Skeletal muscle satellite cell (primary cell): Measurements from ENCODE around the gene LPP.

Experiments used
- H3K27me3 ChIP-seq: 2 replicates; pipeline ENCODE4 v1.7.0; 2013; ENCODE audit warnings: low read length; ENCODE audit not compliant: control insufficient read depth, insufficient read depth
- H3K36me3 ChIP-seq: 2 replicates; pipeline ENCODE4 v1.7.0; 2013; ENCODE audit warnings: mild to moderate bottlenecking, control low read depth, low read length; ENCODE audit not compliant: insufficient read depth
- H3K4me1 ChIP-seq: 2 replicates; pipeline ENCODE4 v1.7.0; 2013; ENCODE audit warnings: low read length; ENCODE audit not compliant: control insufficient read depth, insufficient read depth
- H3K4me2 ChIP-seq: 2 replicates; pipeline ENCODE4 v1.7.0; 2013; ENCODE audit warnings: mild to moderate bottlenecking, low read length
- H3K4me3 ChIP-seq: 2 replicates; pipeline ENCODE4 v1.7.0; 2013; ENCODE audit warnings: low read length
- H3K9ac ChIP-seq: 2 replicates; pipeline ENCODE4 v1.7.0; 2013; ENCODE audit warnings: mild to moderate bottlenecking, low read depth, low read length, moderate library complexity
- H3K9me3 ChIP-seq: replicated peaks from 2 replicates; pipeline ENCODE4 v1.7.0; 2013; ENCODE audit warnings: mild to moderate bottlenecking, control low read depth, low read length

The LPP gene

GRCh38 chr3:188298585-188298984 lies 144.6 kb downstream of the LPP start:
- no peaks in the 10 kb centered on the region for H3K9me3 ChIP-seq
- peaks cover 54% of the 10 kb centered on the region for H3K4me1 ChIP-seq
- no peak overlapping the region for H3K4me3 ChIP-seq
- H3K4me2 ChIP-seq: peak overlapping the region; percentile 18
- H3K36me3 ChIP-seq: no peaks in the 10 kb centered on the region
- no peak overlapping the region for H3K9ac ChIP-seq
- no peaks in the 10 kb centered on the region for H3K27me3 ChIP-seq

GRCh38 chr3:188299068-188299467 lies 145.1 kb downstream of the LPP start:
- no peaks in the 10 kb centered on the region for H3K27me3 ChIP-seq
- peaks cover 49% of the 10 kb centered on the region for H3K4me1 ChIP-seq
- H3K36me3 ChIP-seq: no peaks in the 10 kb centered on the region
- no peak overlapping the region for H3K4me3 ChIP-seq
- H3K4me2 ChIP-seq: no peak overlapping the region
- H3K9ac ChIP-seq: no peak overlapping the region
- no peaks in the 10 kb centered on the region for H3K9me3 ChIP-seq

- Histone ChIP-seq H3K36me3 (no peaks in the 10 kb centered on the region), H3K9ac (no peak overlapping the region), H3K9me3 (no peaks in the 10 kb centered on the region), H3K4me1 (peaks cover 43% of the 10 kb centered on the region), H3K4me3 (no peak overlapping the region), H3K27me3 (no peaks in the 10 kb centered on the region), H3K4me2 (no peak overlapping the region)
Observed at GRCh38 chr3:188299708-188300107, 145.8 kb downstream of the LPP start.

- Histone ChIP-seq H3K4me1 (peaks cover 30% of the 10 kb centered on the region), H3K9me3 (no peaks in the 10 kb centered on the region), H3K36me3 (no peaks in the 10 kb centered on the region), H3K9ac (no peak overlapping the region), H3K4me3 (no peak overlapping the region), H3K4me2 (no peak overlapping the region), H3K27me3 (no peaks in the 10 kb centered on the region)
Observed at GRCh38 chr3:188301147-188301546, 147.2 kb downstream of the LPP start.

- H3K4me3 ChIP-seq: no peak overlapping the region
- H3K9me3 ChIP-seq: no peaks in the 10 kb centered on the region
- no peaks in the 10 kb centered on the region for H3K27me3 ChIP-seq
- peaks cover 8% of the 10 kb centered on the region for H3K4me1 ChIP-seq
- H3K4me2 ChIP-seq: no peak overlapping the region
- no peaks in the 10 kb centered on the region for H3K36me3 ChIP-seq
- no peak overlapping the region for H3K9ac ChIP-seq
Observed at GRCh38 chr3:188303286-188303799, 149.4 kb downstream of the LPP start.

- Histone ChIP-seq H3K4me2 (no peak overlapping the region), H3K27me3 (no peaks in the 10 kb centered on the region), H3K4me3 (no peak overlapping the region), H3K9me3 (no peaks in the 10 kb centered on the region), H3K9ac (no peak overlapping the region), H3K4me1 (peaks cover 3% of the 10 kb centered on the region), H3K36me3 (no peaks in the 10 kb centered on the region)
Observed at GRCh38 chr3:188303823-188304222, 149.9 kb downstream of the LPP start.

GRCh38 chr3:188304501-188304900 lies 150.5 kb downstream of the LPP start:
- no peaks in the 10 kb centered on the region for H3K36me3 ChIP-seq
- H3K27me3 ChIP-seq: no peaks in the 10 kb centered on the region
- no peaks in the 10 kb centered on the region for H3K4me1 ChIP-seq
- H3K9ac ChIP-seq: no peak overlapping the region
- H3K4me3 ChIP-seq: no peak overlapping the region
- H3K4me2 ChIP-seq: no peak overlapping the region
- H3K9me3 ChIP-seq: no peaks in the 10 kb centered on the region

GRCh38 chr3:188305220-188305619 lies 151.3 kb downstream of the LPP start:
- Histone ChIP-seq H3K4me1 (no peaks in the 10 kb centered on the region), H3K9me3 (no peaks in the 10 kb centered on the region), H3K4me3 (no peak overlapping the region), H3K36me3 (no peaks in the 10 kb centered on the region), H3K27me3 (no peaks in the 10 kb centered on the region), H3K4me2 (no peak overlapping the region), H3K9ac (no peak overlapping the region)

GRCh38 chr3:188306435-188307005 lies 152.6 kb downstream of the LPP start:
- no peak overlapping the region for H3K9ac ChIP-seq
- H3K4me3 ChIP-seq: no peak overlapping the region
- no peaks in the 10 kb centered on the region for H3K27me3 ChIP-seq
- H3K36me3 ChIP-seq: no peaks in the 10 kb centered on the region
- no peak overlapping the region for H3K4me2 ChIP-seq
- no peaks in the 10 kb centered on the region for H3K4me1 ChIP-seq
- no peaks in the 10 kb centered on the region for H3K9me3 ChIP-seq

- H3K9ac ChIP-seq: no peak overlapping the region
- H3K36me3 ChIP-seq: no peaks in the 10 kb centered on the region
Observed at GRCh38 chr3:188309437-188310269, 155.7 kb downstream of the LPP start.

GRCh38 chr3:188310270-188310710 lies 156.3 kb downstream of the LPP start:
- Histone ChIP-seq H3K9me3 (no peaks in the 10 kb centered on the region), H3K4me3 (no peak overlapping the region), H3K4me2 (no peak overlapping the region), H3K9ac (no peak overlapping the region), H3K27me3 (no peaks in the 10 kb centered on the region), H3K4me1 (no peaks in the 10 kb centered on the region), H3K36me3 (no peaks in the 10 kb centered on the region)

More at GRCh38 chr3:188309437-188310269, 155.7 kb downstream of the LPP start:
- no peak overlapping the region for H3K4me3 ChIP-seq
- H3K4me1 ChIP-seq: no peaks in the 10 kb centered on the region
- no peak overlapping the region for H3K4me2 ChIP-seq
- H3K9me3 ChIP-seq: no peaks in the 10 kb centered on the region
- H3K27me3 ChIP-seq: no peaks in the 10 kb centered on the region
